ENCODE measurements around the gene MED17.
"Not testable (repeated sequence)": the region's sequence is repeated elsewhere in the genome, so short reads cannot be mapped to it uniquely, and the experiment has no call there.

GRCh38 chr11:93774560-93774959, 9.5 kb upstream of the MED17 start:
- TF ChIP-seq CTCF, POLR2A (IDR thresholded peaks at IDR 0.05): not testable (repeated sequence)

Data from upper lobe of left lung (tissue), 4 donors.